H1 (cell line): Measurements from ENCODE around the gene OTOP3.
"Not testable (repeated sequence)": the region's sequence is repeated elsewhere in the genome, so short reads cannot be mapped to it uniquely, and the experiment has no call there.

ENCODE experiments used
- ATF3 ChIP-seq: IDR thresholded peaks from 2 replicates; pipeline ENCODE4 v1.6.1; 2011; ENCODE audit warnings: low read depth, mild to moderate bottlenecking, low read length; ENCODE audit not compliant: insufficient read depth
- EZH2 ChIP-seq: fragments of 200-600 bp; sonication (generic); IDR thresholded peaks from 2 replicates; pipeline ENCODE4 v1.7.1; 2012; ENCODE audit warnings: low read depth, mild to moderate bottlenecking, moderate library complexity, low read length, inconsistent platforms; ENCODE audit not compliant: severe bottlenecking
- KDM5A ChIP-seq: fragments of 200-600 bp; IDR thresholded peaks from 2 replicates; pipeline ENCODE4 v1.7.1; 2012; ENCODE audit warnings: mild to moderate bottlenecking, low read length, inconsistent platforms, mixed read lengths
- POLR2A ChIP-seq, 2 experiments: IDR thresholded peaks; 1 replicate in 1 of 2; 2 replicates in 1 of 2; pipeline ENCODE4 v1.6.1; 2011; ENCODE audit warnings: low read depth in 2 of 2, low read length in 2 of 2, mild to moderate bottlenecking in 2 of 2; ENCODE audit errors: control extremely low read depth in 1 of 2
- POLR2AphosphoS5 ChIP-seq: IDR thresholded peaks from 2 replicates; pipeline ENCODE4 v1.6.1; 2011; ENCODE audit warnings: low read depth, low read length
- SUZ12 ChIP-seq: fragments of 200-600 bp; sonication (generic); IDR thresholded peaks from 2 replicates; pipeline ENCODE4 v1.6.1; 2012; ENCODE audit warnings: mild to moderate bottlenecking, inconsistent platforms, low read length, moderate library complexity, mixed read lengths
- ZNF274 ChIP-seq: IDR thresholded peaks from 2 replicates; pipeline ENCODE4 v1.7.0; 2012; ENCODE audit warnings: low read length, borderline replicate concordance; ENCODE audit errors: extremely low read depth

- TF ChIP-seq ZNF274; SUZ12; EZH2; KDM5A; ATF3; POLR2AphosphoS5; POLR2A (IDR thresholded peaks at IDR 0.05; ENCODE audit: control extremely low read depth in 1 of 2, low read depth in 2 of 2, low read length in 2 of 2): not testable (repeated sequence)
These were observed 29.4 kb upstream of the OTOP3 start for GRCh38 chr17:74906214-74906793.
